Lung (tissue), 12 donors: ENCODE data around the gene TCF20. TPM values are rescaled to one million over a fixed set of nuclear protein-coding genes. Genes with fewer than 3 reads are reported as not detected.

Experiments
- ATAC-seq: fragments of 200-7000 bp; cut with Tn5 transposase; one replicate; pipeline ENCODE4 v1.9.1; 2020; ENCODE audit warnings: moderate number of reproducible peaks; ENCODE audit not compliant: insufficient read depth, low FRiP score
- DNase-seq, 3 donors: peaks; one replicate each; pipeline ENCODE4 v3.0.0-alpha.2; 2013 to 2017
- H3K27ac ChIP-seq, 2 donors: one replicate each; pipeline ENCODE4 v1.5.1; 2013; ENCODE audit warnings: mild to moderate bottlenecking in 2 of 2, moderate library complexity in 2 of 2, control low read depth in 1 of 2, inconsistent platforms in 1 of 2, low read depth in 1 of 2, low read length in 1 of 2
- H3K27me3 ChIP-seq, 3 donors: one replicate each; pipeline ENCODE4 v1.5.1; 2013; ENCODE audit warnings: low read length in 2 of 3; ENCODE audit not compliant: control insufficient read depth in 3 of 3, insufficient read depth in 3 of 3
- H3K36me3 ChIP-seq, 4 donors: one replicate each; pipeline ENCODE4 v1.5.1; 2013; ENCODE audit warnings: low read length in 4 of 4, mild to moderate bottlenecking in 1 of 4, moderate library complexity in 1 of 4; ENCODE audit not compliant: control insufficient read depth in 4 of 4, insufficient read depth in 4 of 4
- H3K4me1 ChIP-seq, 5 donors: one replicate each; pipeline ENCODE4 v1.5.1; 2013; ENCODE audit warnings: low read length in 5 of 5, mild to moderate bottlenecking in 2 of 5, moderate library complexity in 1 of 5; ENCODE audit not compliant: control insufficient read depth in 5 of 5, insufficient read depth in 5 of 5
- H3K4me3 ChIP-seq: one replicate; pipeline ENCODE4 v1.5.1; 2013; ENCODE audit warnings: mild to moderate bottlenecking, control low read depth, moderate library complexity
- H3K9ac ChIP-seq, 2 donors: one replicate each; pipeline ENCODE4 v1.5.1; 2013; ENCODE audit warnings: low read length in 2 of 2, control low read depth in 1 of 2; ENCODE audit not compliant: insufficient read depth in 1 of 2
- H3K9me3 ChIP-seq, 4 donors: one replicate each; pipeline ENCODE4 v1.5.1; 2013; ENCODE audit warnings: low read length in 3 of 4, mild to moderate bottlenecking in 1 of 4, moderate library complexity in 1 of 4; ENCODE audit not compliant: control insufficient read depth in 4 of 4, insufficient read depth in 3 of 4
- CTCF ChIP-seq: IDR thresholded peaks from 2 replicates; pipeline ENCODE4 v1.5.1; 2012; ENCODE audit warnings: mild to moderate bottlenecking; ENCODE audit errors: control extremely low read depth, extremely low read depth
- WGBS, 2 donors: extraction: QIAGEN DNeasy Blood & Tissue Kit; methylation state at CpG; one replicate each; pipeline ENCODE4 v1.1.7; 2013; 5-methylcytosine and 5-hydroxymethylcytosine counted together
- polyA plus RNA-seq, 2 donors: library from polyadenylated mRNA; stranded (reverse); fragments of 200-250 nt; gene quantifications; one replicate each; pipeline ENCODE4 v1.2.1, GENCODE V29; 2013
- total RNA-seq, 2 donors: library from RNA; depleted of rRNA in 1 of 2; stranded (reverse); fragments of >200 nt in 1 of 2; gene quantifications; one replicate each; pipeline ENCODE4 v1.2.1, GENCODE V29; 2014 to 2021
- donor health status: control.
- donor health status: control.
- donor health status: Bipolar disorder and iron deficiency.
- donor health status: healthy.
- donor health status: DM: yes; HTN: yes; CAD: no.

The TCF20 gene
- total and polyA plus RNA-seq, 4 donors: 9.7 to 41.5 (median 22.7) TPM

DNA sequence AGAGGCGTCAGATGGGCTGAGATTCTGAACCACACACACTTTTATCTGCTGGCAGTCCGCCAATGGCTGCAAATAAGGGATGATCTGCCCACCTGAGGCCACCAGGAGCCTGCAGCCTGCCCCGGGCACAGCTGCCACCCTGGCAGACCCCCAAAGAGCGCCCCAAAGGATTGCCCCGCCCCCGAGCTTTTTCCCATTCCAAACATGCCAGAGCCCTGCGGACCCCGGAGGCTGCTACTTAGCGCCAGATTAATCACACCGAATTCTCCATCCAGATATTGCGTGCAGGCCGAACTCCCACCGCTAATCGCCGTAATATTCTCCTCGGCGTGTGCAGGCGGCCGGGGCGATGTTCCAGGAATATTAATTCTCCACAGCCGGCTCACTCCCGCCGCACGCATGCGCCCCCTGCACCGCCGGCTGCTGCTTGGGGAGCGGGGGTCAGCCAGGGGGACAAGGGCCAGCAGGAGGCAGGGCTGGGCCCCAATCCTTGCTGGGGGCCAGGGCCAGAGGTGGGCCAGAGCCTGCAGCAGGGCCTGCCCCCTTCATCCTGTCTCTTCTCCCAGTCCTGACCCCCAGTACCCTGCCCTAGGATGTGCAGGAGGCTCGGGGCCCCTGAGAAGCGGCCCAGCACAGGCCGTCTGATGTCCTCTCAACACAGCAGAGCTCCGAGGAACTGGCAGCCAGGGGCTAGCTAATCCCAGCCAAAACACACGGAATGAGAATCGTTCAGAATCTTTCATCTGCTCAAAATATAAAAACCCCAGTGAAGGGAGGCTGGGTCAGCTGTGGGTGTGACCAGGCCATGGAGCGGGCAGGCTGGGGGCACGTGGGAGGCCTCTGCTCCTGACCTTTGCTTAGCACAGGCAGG, 19.5 kb upstream of the TCF20 start:
- Histone ChIP-seq H3K4me3 (no peak overlapping the region), H3K9me3 (no peaks in the 10 kb centered on the region), H3K27me3 (no peaks in the 10 kb centered on the region), H3K27ac (no peak overlapping the region), H3K36me3 (no peaks in the 10 kb centered on the region), H3K9ac (no peak overlapping the region), H3K4me1 (peaks cover 0 to 13% (median 0%) of the 10 kb centered on the region in 5 donors)
- no peak for TF ChIP-seq CTCF
- DNase-seq (peak; percentile 61 to 73 (median 65)), ATAC-seq (no peak)
- WGBS, 2 donors: 78 to 86% methylated on average over 36 of the region's 36 CpGs

DNA sequence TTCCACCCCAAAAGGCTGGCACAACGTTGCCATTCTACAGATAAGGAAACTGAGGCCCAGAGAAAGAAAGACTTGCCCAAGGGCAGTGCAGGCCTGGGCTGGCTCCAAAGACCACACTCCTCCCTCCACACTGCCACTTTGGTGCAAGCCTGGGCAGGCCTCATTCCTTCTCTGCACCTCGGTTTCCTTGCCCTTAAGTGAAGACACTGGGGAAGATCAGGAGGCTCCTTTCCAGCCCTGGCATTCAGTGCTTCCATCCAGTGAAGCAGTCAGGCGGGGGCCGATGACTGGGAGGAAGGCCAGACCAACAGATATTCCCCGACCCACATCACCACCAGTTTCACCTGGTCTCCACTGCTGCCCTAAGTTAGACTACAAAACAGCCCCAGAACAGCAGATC, 18.3 kb upstream of the TCF20 start:
- H3K27me3 ChIP-seq: peaks cover 0 to 6% (median 5%) of the 10 kb centered on the region in 3 donors
- H3K4me3 ChIP-seq: no peak overlapping the region
- peaks cover 0 to 18% (median 0%) of the 10 kb centered on the region in 5 donors for H3K4me1 ChIP-seq
- 85 to 88% methylated on average over 5 of the region's 5 CpGs for WGBS, 2 donors
- H3K36me3 ChIP-seq: no peaks in the 10 kb centered on the region
- H3K9ac ChIP-seq: no peak overlapping the region
- ATAC-seq: no peak
- TF ChIP-seq CTCF: no peak
- no peaks in the 10 kb centered on the region for H3K9me3 ChIP-seq
- no peak for DNase-seq
- no peak overlapping the region for H3K27ac ChIP-seq

DNA sequence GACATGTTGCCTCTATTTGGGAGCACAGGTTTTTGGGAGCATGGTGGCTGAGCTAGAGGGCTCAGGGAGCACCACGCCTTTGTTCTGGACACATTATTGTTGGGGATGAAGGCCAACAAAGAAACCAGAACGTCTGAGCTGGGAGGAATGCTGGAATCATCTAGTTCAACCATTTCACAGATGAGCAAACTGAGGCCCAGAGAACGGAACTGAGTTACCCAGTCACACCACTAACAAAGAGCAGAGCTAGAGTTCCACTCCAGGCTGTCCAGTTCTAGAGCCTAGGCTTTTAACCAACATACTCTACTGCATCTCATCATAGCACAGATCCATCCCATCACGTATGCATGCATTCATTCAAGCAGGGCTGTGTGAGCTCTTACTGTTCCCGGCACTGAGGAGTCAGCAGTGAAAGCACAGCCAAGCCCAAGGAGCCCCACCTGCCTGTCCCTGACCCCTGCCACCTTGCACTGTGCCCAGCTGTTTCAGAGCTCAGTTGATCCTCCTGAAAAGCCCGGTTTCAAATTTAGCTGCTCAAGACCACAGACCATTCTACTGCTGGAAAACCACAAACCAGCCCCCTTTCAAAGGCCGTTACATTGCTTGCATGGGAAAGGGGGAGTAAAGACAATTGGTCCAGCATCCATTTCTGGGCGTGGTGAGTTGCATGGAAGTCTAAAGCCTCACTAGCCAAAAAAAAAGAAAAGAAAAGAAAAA, 16.9 kb upstream of the TCF20 start:
- Histone ChIP-seq H3K4me1 (peaks cover 0 to 26% (median 3%) of the 10 kb centered on the region in 5 donors), H3K4me3 (no peak overlapping the region), H3K27ac (no peak overlapping the region), H3K9ac (no peak overlapping the region), H3K27me3 (peaks cover 0 to 9% (median 5%) of the 10 kb centered on the region in 3 donors), H3K36me3 (no peaks in the 10 kb centered on the region), H3K9me3 (no peaks in the 10 kb centered on the region)
- no peak for ATAC-seq
- no peak for DNase-seq
- WGBS, 2 donors: 61 to 66% methylated on average over 8 of the region's 8 CpGs
- TF ChIP-seq CTCF: no peak
